GM21423 (cell line): ENCODE results near the gene YARS1.
"Not testable (repeated sequence)": the region's sequence is repeated elsewhere in the genome, so short reads cannot be mapped to it uniquely, and the experiment has no call there.

ENCODE experiments used
- ATAC-seq: cut with Tn5 transposase; IDR thresholded peaks from one replicate; pipeline ENCODE4 v1.9.1; 2021; ENCODE audit warnings: mild to moderate bottlenecking, moderate library complexity; ENCODE audit not compliant: unreplicated experiment

Gene YARS1

DNA sequence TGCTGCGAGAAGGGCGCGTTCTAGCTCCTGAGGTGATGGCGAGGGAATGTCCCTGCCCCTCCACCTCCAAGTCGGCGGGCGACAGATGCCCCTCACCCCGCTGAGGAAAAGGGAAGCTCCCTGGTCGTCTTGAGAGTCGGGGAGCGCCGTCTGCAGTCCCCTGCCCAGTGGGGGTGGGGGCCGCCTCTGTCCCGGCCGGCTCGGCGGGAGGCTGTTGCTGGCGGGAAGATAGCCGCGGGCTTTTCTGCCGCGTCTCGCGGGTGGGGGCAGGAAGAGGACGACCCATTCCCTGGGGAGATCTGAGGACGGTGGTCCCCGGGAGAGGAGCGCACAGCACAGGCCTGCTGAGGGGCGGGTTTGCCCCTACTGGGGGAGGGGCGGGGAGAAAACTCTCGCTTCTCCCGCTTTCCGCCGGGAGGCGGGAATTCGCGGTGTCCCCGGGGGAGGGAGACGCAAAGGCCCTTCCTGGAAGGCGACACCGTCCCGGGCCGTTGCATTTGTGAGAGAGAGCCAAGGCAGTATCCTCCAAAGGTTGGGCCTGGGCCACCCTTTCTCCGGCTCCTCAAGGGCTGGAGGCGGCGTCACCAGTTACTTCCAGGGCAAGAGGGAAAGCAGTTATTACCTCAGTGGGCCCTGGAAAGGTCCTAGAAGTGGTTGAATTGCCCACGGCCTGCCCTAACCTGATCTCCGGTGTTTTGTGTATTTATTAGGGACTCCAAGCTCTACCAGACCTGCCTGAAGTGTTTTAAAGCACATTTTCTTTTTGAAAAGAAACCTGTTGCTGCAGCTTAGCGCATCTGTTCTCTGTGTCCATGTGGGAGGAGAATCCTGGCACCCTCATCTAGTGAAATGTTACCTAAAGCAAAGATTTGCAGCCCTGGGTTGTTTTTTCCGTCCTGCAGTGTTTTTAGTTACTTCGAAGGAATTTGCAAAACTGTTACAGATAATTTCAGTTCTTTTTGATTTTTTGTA lies 943 bp upstream of the YARS1 start:
- peak; percentile 8 for ATAC-seq

DNA sequence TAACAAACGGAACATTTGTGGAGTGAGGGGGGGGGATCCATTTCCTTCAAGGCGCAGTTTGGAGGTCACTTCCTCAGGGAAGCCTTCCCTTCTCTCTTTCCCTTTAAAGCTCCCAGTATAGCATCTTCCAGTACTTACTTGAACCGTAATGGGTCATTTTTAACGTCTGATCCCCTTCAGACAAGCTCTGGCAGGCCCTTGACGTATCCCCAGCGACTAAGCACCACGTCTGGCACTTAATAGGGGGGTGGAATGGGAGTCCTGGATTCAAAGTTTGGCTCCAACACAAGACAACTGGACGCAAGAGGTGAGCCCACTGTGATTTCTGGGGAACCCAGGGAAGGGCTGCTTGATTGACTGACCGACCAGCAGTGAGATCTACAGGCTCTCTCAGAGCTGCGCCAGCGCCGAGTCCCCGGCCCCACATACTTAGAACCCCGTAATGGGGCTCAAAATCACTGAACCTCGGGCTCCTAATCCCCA lies 441 bp downstream of the YARS1 start:
- peak; percentile 3 for ATAC-seq

DNA sequence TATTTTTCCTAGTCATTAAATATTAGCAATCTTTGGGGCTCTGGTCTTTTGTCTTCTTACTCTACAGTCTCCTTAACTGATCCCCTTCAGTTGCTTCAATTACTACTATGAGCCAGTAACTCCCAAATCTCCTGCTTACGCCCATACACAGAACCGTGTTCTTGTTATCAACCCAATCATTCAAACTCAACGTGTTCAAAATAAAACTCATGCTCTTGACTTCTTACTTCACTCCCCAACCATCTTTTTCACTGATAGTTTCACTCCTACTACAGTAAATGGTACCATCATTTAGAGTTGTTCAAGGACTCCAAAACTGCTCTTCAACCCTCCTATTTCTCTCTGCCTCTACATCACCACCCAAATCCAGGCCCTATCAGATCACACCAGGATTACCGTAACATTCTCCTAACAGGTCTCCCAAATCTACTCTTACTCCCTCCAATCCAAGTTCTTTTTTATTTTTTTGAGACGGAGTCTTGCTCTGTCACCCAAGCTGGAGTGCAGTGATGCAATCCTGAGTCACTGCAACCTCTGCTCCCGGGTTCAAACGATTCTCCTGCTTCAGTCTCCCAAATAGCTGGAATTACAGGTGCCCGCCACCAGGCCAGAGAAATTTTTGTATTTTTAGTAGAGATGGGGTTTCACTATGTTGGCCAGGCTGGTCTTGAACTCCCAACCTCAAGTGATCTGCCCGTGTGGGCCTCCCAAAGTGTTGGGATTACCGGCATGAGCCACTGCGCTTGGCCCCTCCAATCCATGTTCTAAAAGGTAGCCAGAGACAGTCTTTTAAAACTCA lies 3.0 kb downstream of the YARS1 start:
- no peak for ATAC-seq

DNA sequence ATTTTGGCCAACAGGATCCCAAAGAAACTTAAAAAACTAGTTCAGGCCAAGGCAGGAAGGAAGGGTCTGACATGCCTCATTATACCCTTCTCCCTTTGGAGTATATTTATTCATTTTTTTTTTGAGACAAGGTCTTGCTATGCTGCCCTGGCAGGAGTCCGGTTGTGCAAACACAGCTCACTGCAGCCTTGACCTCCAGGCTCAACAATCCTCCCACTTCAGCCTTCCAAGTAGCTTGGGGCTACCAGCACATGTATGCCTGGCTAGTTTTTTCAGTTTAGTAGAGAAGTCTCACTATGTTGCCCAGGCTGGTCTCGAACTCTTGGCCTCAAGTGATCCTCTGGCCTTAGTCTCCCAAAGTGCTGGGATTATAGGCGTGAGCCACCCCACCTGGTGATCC lies 5.2 kb downstream of the YARS1 start:
- ATAC-seq, result no peak

DNA sequence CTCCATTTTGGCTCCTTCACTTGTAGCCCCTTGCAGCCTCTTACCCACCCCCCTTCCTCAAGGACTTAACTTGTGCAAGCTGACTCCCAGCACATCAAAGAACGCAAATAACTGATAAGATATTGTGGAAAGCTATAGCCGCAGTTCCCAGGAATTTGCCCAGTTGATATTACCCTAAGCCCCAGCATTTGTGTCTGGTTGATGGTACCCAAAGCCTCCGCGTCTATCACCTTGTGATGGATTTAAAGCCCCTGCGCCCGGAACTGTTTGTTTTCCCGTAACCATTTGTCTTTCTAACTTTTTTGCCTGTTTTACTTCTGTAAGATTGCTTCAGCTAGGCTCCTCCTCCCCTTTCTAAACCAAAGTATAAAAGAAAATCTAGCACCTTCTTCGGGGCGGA lies 5.9 kb downstream of the YARS1 start:
- ATAC-seq, result no peak

DNA sequence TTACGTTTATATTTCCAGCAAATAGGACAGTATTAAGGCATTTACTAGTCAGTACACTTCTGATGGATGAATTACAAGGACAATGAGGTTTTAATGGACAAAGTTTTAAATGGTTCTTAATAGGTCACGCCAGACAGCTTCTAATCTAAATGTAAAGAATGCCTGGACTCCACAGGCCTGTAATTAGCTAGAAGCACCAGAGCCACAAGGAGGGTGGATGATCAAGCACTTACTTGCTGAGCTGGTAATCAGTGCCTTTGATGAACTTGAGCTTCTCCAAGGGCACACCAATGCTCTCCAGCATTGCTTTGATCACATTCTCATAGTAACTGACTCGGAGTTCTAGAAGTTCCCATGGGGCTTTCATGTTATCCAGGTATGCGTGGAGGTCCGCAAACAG lies 6.8 kb downstream of the YARS1 start:
- ATAC-seq, result no peak

DNA sequence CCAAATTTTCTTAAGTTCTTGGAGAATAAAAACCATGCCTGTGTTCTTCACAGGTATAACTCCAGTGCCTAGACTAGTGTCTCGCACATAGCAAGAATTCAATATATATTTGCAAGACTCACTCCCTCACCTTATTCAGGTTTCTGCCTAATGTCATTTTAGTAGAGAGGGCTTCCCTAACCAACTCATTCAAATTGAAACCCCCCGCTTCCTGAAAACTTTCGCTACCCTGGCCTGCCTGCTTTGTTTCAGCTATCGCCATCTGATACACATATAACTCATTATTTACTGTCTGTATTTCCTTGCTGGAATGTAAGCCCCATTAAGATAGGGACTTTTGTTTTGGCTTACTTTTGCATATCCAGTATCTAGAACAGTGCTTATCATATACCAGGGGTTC lies 8.6 kb downstream of the YARS1 start:
- no peak for ATAC-seq

DNA sequence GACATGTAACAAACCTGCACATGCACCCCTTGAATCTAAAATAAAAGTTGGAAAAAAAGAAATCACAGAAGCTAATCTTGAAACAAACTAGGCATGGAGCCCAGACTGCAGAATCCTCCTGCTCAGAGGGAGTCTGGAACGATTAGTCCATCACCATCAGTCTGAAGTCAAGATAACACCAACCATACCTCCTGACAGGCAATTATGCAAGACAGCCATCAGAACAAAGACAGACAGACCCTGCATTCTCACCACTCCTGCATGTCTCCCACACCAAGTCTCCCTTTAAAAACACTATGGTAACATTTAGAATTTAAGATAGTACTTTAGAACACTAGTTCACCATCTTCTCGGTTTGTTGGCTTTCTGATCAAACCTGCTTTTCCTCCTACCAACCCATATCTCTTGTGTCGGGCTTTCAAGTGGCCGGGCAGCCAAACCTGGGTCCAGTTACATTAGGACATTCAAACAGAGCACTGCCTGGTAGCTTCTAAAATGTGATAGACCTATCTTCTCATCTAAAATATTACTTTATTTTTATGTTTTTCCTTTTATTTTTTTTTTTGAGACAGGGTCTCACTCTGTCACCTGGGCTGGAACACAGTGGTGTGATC lies 10.1 kb downstream of the YARS1 start:
- no peak for ATAC-seq

DNA sequence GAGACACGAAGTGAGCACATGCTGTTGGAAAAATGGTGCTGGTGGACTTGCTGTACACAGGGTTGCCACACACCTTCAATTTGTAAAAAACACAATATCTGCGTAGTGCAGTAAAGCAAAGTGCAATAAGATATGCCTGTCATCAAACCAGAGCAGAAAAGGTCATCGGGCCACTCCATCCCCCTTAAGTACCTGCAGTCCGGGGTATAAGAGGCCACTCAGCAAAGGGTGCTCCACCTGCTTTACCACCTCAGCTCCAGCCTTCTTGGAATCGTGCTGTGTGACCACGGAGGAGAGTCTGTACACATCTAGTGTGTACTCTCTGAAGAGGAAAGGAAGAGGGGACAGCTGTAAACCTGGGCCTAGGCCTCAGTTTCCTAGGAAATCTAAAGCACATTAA lies 10.9 kb downstream of the YARS1 start:
- no peak for ATAC-seq

DNA sequence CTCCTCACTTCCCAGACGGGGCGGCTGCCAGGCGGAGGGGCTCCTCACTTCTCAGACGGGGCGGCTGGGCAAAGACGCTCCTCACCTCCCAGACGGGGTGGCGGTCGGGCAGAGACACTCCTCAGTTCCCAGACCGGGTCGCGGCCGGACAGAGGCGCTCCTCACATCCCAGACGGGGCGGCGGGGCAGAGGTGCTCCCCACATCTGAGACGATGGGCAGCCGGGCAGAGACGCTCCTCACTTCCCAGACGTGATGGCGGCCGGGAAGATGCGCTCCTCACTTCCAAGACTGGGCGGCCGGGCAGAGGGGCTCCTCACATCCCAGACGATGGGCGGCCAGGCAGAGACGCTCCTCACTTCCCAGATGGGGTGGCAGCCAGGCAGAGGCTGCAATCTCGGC lies 12.7 kb downstream of the YARS1 start:
- not testable (repeated sequence) for ATAC-seq

DNA sequence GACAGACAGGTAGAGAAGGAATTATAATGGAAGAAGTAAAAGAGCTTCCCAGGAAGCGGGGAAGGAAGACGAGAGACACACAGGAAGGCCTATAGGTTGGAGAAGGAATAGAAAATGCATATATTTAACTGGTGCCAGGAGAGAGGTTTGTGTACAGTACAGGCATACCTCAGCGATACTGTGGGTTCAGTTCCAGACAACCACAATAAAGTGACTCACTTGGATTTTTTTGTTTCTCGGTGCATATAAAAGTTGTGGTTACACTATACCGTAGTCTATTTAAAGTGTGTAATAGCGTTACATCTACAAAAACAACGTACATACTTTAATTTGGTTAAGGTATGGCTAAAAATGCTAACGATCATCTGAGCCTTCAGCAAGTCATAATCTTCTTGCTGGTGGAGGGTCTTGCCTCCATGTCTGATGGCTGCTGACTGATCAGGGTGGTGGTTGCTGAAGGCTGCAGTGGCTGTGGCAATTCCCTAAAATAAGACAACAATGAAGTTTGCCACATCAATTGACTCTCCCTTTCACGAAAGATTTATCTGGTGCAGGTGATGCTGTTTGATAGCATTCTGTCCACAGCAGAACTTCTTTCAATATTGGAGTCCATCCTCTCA lies 16.0 kb downstream of the YARS1 start:
- ATAC-seq, result no peak

DNA sequence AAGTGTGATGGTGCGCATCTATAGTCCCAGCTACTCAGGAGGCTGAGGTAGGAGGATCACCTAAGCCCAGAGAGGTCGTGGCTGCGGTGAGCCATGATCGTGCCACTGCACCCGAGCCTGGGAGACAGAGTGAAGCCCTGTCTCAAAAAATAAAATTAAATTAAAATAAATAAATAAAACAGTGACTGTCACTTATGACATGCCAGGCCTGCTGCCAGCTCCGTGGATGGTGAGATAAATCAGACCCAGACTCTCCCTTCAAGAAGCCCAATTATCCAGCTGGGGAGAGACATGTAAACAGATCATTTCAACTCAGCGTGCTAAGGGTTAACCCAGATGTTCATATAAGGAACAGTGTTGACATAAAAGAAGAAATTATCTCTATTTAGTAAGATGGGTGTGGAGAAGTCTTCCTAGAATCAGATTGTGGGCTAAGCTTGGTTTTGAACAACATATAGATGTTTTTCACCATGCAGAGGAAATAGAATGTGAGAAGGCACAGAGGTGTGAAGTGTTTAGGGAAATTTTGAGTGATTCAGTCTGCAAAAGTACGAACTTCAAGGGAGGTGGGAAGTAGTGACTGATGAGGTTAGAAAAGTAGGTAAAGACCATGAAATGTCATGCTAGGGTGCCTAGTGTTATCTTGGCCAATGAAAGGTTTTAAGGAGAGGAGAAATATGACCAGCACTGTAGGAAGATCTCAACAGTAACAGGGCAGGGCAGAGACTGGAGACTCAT lies 18.3 kb downstream of the YARS1 start:
- no peak for ATAC-seq

DNA sequence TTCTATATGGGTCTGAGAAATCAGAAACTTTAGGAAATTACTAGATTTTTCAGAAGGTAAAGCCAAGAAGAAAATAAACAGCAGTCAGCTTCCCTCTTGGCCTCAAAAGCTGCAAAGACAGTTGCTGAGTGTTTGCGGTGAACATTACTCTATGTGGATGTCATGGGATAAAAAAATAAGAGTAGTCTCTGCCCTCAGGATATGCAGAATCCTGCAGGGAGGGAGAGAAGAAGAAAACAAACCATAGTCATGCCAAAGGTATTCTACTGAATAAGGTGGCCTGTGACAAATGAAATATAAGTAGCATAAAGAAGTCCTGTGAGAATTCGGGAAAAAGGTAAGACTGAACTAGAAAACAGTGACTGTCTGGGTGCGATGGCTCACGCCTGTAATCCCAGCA lies 19.0 kb downstream of the YARS1 start:
- ATAC-seq, result no peak

DNA sequence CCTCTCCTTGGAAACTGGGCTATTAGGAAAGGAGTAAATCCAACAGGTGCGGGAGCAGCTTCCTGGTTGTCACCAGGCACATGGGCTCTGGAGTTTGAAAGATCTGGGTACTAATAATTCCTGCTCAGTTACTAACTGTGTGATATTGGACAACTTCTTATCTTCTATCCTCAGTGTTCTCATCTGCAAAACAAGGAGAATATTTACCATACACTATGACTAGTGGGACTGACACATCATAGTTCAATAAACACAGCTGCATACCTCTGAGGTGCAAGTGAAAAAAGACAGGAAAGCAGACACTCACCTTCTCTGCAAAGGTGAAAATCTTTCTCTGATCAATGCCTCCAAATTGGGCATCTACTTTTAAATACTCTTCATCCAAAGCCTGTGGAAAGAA lies 19.7 kb downstream of the YARS1 start:
- no peak for ATAC-seq

DNA sequence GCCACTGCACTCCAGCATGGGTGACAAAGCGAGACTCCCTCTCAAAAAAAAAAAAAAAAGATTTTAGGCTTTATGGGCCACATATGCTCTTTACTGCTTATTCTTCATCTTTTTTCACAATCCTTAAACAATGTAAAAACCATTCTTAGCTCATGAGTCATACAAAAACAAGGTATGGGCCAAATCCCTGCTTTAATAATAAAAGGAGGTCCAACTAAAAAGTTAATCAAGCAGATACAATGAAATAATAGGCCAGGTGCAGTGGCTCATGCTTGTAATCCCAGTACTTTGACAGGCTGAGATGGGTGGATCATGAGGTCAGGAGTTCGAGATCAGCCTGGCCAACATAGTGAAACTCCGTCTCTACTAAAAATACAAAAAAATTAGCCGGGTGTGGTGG lies 21.4 kb downstream of the YARS1 start:
- not testable (repeated sequence) for ATAC-seq

DNA sequence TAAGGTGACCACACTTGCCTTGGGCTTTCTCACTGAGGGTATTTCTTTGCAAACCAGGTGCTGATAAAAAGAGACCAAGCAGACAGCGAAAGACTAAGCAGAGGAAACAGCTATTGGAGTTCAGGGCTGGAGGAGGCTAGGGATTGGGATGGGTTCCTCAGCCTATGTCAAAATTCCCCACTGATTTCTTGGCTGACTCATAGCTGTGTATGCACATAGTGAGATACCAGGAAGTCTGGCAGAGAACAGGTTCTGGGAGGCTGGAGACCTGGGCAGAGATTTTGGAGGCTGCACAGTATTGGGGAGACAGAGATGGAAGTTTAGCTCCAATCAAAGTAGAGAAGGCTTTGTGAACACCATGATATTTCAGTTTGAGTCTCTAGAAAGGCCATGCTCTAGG lies 25.3 kb downstream of the YARS1 start:
- ATAC-seq, result no peak

DNA sequence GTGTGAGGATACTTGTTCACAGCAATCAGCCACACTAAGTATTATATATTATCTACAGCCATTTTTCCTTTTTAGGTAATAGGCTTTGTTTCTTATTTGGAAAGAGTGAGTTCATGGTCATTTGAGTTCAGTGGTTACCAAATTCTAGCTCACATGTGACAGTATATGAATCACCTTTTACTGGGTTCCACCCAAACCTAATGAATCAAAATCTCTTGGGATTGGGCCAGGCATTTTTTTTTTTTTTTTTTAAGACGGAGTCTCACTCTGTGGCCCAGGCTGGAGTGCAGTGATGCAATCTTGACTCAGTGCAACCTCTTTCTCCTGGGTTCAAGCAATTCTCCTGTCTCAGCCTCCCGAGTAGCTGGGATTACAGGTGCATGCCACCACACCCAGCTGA lies 27.8 kb downstream of the YARS1 start:
- ATAC-seq, result not testable (repeated sequence)

DNA sequence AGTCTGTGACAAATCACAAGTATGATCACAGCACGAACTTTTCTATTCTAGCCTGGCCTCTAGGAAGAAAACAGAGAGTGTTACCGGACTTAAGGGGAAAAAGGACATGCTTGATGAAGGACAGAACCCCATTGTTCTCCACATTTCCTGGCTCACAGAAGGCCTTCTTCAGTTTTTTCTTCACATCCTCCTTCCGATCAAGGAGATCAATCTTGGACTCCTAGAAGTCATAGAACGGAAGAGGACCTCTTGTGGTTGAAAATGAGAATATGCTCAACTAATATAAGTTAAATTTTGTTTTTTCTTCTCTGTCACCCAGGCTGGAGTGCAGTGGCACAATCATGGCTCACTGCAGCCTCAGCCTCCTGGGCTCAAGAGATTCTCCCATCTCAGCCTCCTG lies 30.3 kb downstream of the YARS1 start:
- no peak for ATAC-seq

DNA sequence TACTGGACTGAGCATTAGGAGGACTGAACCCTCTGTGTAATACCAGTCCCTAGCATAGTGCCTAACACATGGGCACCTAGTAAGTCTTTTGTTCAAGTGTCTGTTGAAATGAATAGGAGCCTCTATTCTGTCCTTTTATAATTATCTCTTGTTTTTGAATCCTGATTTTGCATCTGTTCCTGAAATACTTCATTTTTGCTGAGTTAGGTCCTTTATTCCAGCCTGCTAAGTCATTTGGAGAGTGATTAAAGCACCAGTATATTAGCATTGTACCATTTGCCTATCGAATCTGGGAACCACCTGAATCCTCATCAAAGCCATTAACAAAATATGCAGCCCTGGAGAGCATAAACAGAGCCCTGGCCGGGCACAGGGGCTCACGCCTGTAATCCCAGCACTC lies 32.3 kb downstream of the YARS1 start:
- no peak for ATAC-seq

DNA sequence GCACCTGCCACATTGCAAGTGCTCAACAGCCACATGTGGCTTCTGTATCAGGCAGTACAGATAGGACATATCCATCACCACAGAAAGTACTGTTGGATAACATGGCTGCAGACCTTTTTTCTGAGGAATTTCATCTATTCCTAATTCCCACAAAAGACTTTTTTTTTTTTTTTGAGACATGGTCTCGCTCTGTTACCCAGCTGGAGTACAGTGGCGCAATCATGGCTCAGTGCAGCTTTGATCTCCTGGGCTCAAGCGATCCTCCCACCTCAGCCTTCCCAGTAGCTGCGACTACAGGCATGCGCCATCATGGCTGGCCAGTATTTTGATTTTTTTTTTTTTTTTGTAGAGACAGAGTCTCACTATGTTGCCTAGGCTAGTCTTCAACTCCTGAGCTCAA lies 33.3 kb downstream of the YARS1 start:
- no peak for ATAC-seq
